DOHH2 (cell line): ENCODE measurements around the gene NLGN3.

Experiments
- H3F3A ChIP-seq: fragments of 200-600 bp; sonication (generic), shearing (Covaris generic); 2 replicates; pipeline ENCODE4 v1.6.0; 2016; ENCODE audit warnings: antibody characterized with exemption, mild to moderate bottlenecking; ENCODE audit not compliant: control insufficient read depth, insufficient read depth
- H3K27ac ChIP-seq: fragments of 200-600 bp; sonication (generic); 2 replicates; pipeline ENCODE4 v1.5.1; 2014; ENCODE audit warnings: low read depth, mild to moderate bottlenecking, low read length, moderate library complexity
- H3K27me3 ChIP-seq: fragments of 200-600 bp; sonication (generic); 2 replicates; pipeline ENCODE4 v1.6.1; 2014; ENCODE audit warnings: mild to moderate bottlenecking, low read length, mixed read lengths; ENCODE audit not compliant: control insufficient read depth
- H3K36me3 ChIP-seq: fragments of 200-600 bp; sonication (generic); 2 replicates; pipeline ENCODE4 v1.6.1; 2014; ENCODE audit warnings: mild to moderate bottlenecking, low read length, moderate library complexity, mixed read lengths; ENCODE audit not compliant: control insufficient read depth
- H3K4me1 ChIP-seq: fragments of 200-600 bp; sonication (generic); 2 replicates; pipeline ENCODE4 v1.6.1; 2014; ENCODE audit warnings: mild to moderate bottlenecking, low read length, mixed read lengths; ENCODE audit not compliant: control insufficient read depth
- H3K4me2 ChIP-seq: fragments of 200-600 bp; sonication (generic); 2 replicates; pipeline ENCODE4 v1.6.0; 2014; ENCODE audit warnings: mild to moderate bottlenecking, low read length, moderate library complexity
- H3K4me3 ChIP-seq: fragments of 200-600 bp; sonication (generic); 2 replicates; pipeline ENCODE4 v1.5.1; 2014; ENCODE audit warnings: mild to moderate bottlenecking, low read length, mixed read lengths
- H3K79me2 ChIP-seq: fragments of 200-600 bp; sonication (generic); 2 replicates; pipeline ENCODE4 v1.6.1; 2014; ENCODE audit warnings: mild to moderate bottlenecking, low read length, mixed read lengths; ENCODE audit not compliant: control insufficient read depth
- H3K9me2 ChIP-seq: fragments of 200-600 bp; sonication (generic); replicated peaks from 2 replicates; pipeline ENCODE4 v1.6.1; 2014; ENCODE audit warnings: mild to moderate bottlenecking, low read length, mixed read lengths; ENCODE audit not compliant: control insufficient read depth
- H3K9me3 ChIP-seq: fragments of 200-600 bp; sonication (generic); 2 replicates; pipeline ENCODE4 v1.6.1; 2014; ENCODE audit warnings: antibody characterized with exemption, low read length, mixed read lengths; ENCODE audit not compliant: control insufficient read depth, insufficient read depth
- H4K20me1 ChIP-seq: fragments of 200-600 bp; sonication (generic); 2 replicates; pipeline ENCODE4 v1.6.0; 2014; ENCODE audit warnings: low read depth, mild to moderate bottlenecking, antibody characterized with exemption, low read length, moderate library complexity; ENCODE audit not compliant: control insufficient read depth, insufficient read depth
- CTCF ChIP-seq: fragments of 200-600 bp; sonication (generic); IDR thresholded peaks from one replicate; pipeline ENCODE4 v1.5.1; 2014; ENCODE audit warnings: antibody characterized with exemption, mild to moderate bottlenecking, low read depth, low read length; ENCODE audit not compliant: poor library complexity, severe bottlenecking
- EZH2phosphoT487 ChIP-seq: fragments of 200-600 bp; sonication (generic); IDR thresholded peaks from 2 replicates; pipeline ENCODE4 v1.6.1; 2017; ENCODE audit warnings: borderline replicate concordance, mild to moderate bottlenecking, antibody characterized with exemption, low read length, moderate library complexity, mixed read lengths

Gene NLGN3

GRCh38 chrX:71151366-71151765 is 6.7 kb downstream of the NLGN3 start:
- Histone ChIP-seq H3F3A (no peaks in the 10 kb centered on the region), H3K79me2 (no peaks in the 10 kb centered on the region), H3K36me3 (no peaks in the 10 kb centered on the region), H3K9me3 (no peaks in the 10 kb centered on the region), H3K4me3 (no peak overlapping the region), H3K9me2 (no peaks in the 10 kb centered on the region), H3K4me1 (no peaks in the 10 kb centered on the region; the same call in 1 of the 2 replicates), H4K20me1 (no peaks in the 10 kb centered on the region), H3K27me3 (no peaks in the 10 kb centered on the region), H3K27ac (no peak overlapping the region), H3K4me2 (no peak overlapping the region)
- TF ChIP-seq EZH2phosphoT487, result no peak
- TF ChIP-seq CTCF, result no peak

- H3F3A ChIP-seq, result no peaks in the 10 kb centered on the region
- H3K4me2 ChIP-seq, result no peak overlapping the region
- H3K9me2 ChIP-seq, result no peaks in the 10 kb centered on the region
- H3K4me1 ChIP-seq, result no peaks in the 10 kb centered on the region
- no peaks in the 10 kb centered on the region for H3K79me2 ChIP-seq
- H3K27ac ChIP-seq, result no peak overlapping the region
- TF ChIP-seq CTCF (no peak), EZH2phosphoT487 (no peak)
- no peaks in the 10 kb centered on the region for H3K36me3 ChIP-seq
- no peak overlapping the region for H3K4me3 ChIP-seq
- H3K9me3 ChIP-seq, result no peaks in the 10 kb centered on the region
- no peaks in the 10 kb centered on the region for H3K27me3 ChIP-seq
- H4K20me1 ChIP-seq, result no peaks in the 10 kb centered on the region
These were observed 9.6 kb downstream of the NLGN3 start for GRCh38 chrX:71154196-71154595.

- H3K9me2 ChIP-seq, result no peaks in the 10 kb centered on the region
- no peaks in the 10 kb centered on the region for H3K9me3 ChIP-seq
- no peak overlapping the region for H3K4me3 ChIP-seq
- no peaks in the 10 kb centered on the region for H3K27me3 ChIP-seq
- no peaks in the 10 kb centered on the region for H3K4me1 ChIP-seq
- no peak overlapping the region for H3K27ac ChIP-seq
- no peaks in the 10 kb centered on the region for H3K36me3 ChIP-seq
- H3K79me2 ChIP-seq, result no peaks in the 10 kb centered on the region
- H3F3A ChIP-seq, result no peaks in the 10 kb centered on the region
- H3K4me2 ChIP-seq, result no peak overlapping the region
- H4K20me1 ChIP-seq, result no peaks in the 10 kb centered on the region
- TF ChIP-seq CTCF, result no peak
- no peak for TF ChIP-seq EZH2phosphoT487
These were observed 10.0 kb downstream of the NLGN3 start for GRCh38 chrX:71154641-71155040.

GRCh38 chrX:71158603-71159002 is 14.0 kb downstream of the NLGN3 start:
- Histone ChIP-seq H3K4me3 (no peak overlapping the region), H3K36me3 (no peaks in the 10 kb centered on the region), H4K20me1 (no peaks in the 10 kb centered on the region), H3K4me1 (no peaks in the 10 kb centered on the region), H3K9me3 (no peaks in the 10 kb centered on the region), H3K79me2 (no peaks in the 10 kb centered on the region), H3K4me2 (no peak overlapping the region), H3K27me3 (no peaks in the 10 kb centered on the region), H3K9me2 (no peaks in the 10 kb centered on the region), H3K27ac (no peak overlapping the region), H3F3A (no peaks in the 10 kb centered on the region)
- TF ChIP-seq EZH2phosphoT487 (no peak), CTCF (no peak)
